ENCODE measurements around the gene PLXND1. TPM values are rescaled to one million over a fixed set of nuclear protein-coding genes. Genes with fewer than 3 reads are reported as not detected.

The PLXND1 gene
- total RNA-seq, 2 donors from 2014 or later = 47.7 to 135 TPM

- Histone ChIP-seq H3K4me1 (peaks cover 53% of the 10 kb centered on the region), H3K36me3 (replicated peaks in 1 of 2; ENCODE audit: insufficient read depth in 1 of 2, low read depth in 2 of 2) (no peaks in the 10 kb centered on the region), H3K9me3 (no peaks in the 10 kb centered on the region), H3K27me3 (no peaks in the 10 kb centered on the region), H3K4me3 (peak overlapping the region; percentile 28 to 46), H3K27ac (peak overlapping the region; percentile 86 to 97 (median 94))
- peak; percentile 55 for ATAC-seq
- DNase-seq = peak; percentile 70 to 78 (median 74)
- 2 to 5% methylated on average over 36 to 38 of the region's 38 CpGs for WGBS, 2 donors
- intact Hi-C loops (cut with DNase I) = loop anchor here (5.0 kb wide), 1 partner anchor 305 kb away; no protein-coding TSS in a partner anchor
- TF ChIP-seq POLR2A (IDR thresholded peaks at IDR 0.05) (peak in 1 of 3 donors; percentile 36), CTCF (IDR thresholded peaks at IDR 0.05) (peak; percentile 51 to 91 (median 90))
Observed at GRCh38 chr3:129627350-129628168, 21.1 kb upstream of the PLXND1 start.

- H3K27ac ChIP-seq = peak overlapping the region; percentile 86 to 97 (median 94)
- H3K4me1 ChIP-seq = peaks cover 53% of the 10 kb centered on the region
- peak; percentile 90 for ATAC-seq
- H3K27me3 ChIP-seq = no peaks in the 10 kb centered on the region
- no peaks in the 10 kb centered on the region for H3K9me3 ChIP-seq
- peak; percentile 91 to 97 (median 94) for DNase-seq
- peak overlapping the region; percentile 28 to 46 for H3K4me3 ChIP-seq
- no peaks in the 10 kb centered on the region for H3K36me3 ChIP-seq (replicated peaks in 1 of 2; ENCODE audit: insufficient read depth in 1 of 2, low read depth in 2 of 2)
- TF ChIP-seq POLR2A (IDR thresholded peaks at IDR 0.05) (peak; percentile 75 to 91 (median 88)), CTCF (IDR thresholded peaks at IDR 0.05) (peak in 3 of 7 experiments; percentile 1 to 23 (median 5))
- 0% methylated on average over 8 to 35 of the region's 49 CpGs for WGBS, 2 donors
- intact Hi-C loops (cut with DNase I) = loop anchor here (5.0 kb wide), 1 partner anchor 305 kb away; no protein-coding TSS in a partner anchor
Observed at GRCh38 chr3:129626744-129627349, 20.4 kb upstream of the PLXND1 start.

GRCh38 chr3:129625072-129625874, 18.8 kb upstream of the PLXND1 start:
- Histone ChIP-seq H3K36me3 (replicated peaks in 1 of 2; ENCODE audit: insufficient read depth in 1 of 2, low read depth in 2 of 2) (no peaks in the 10 kb centered on the region), H3K4me3 (no peak overlapping the region), H3K27me3 (no peaks in the 10 kb centered on the region), H3K9me3 (no peaks in the 10 kb centered on the region), H3K27ac (peak overlapping the region; percentile 25 to 97 (median 94)), H3K4me1 (peaks cover 53% of the 10 kb centered on the region)
- 81 to 90% methylated on average over 8 to 12 of the region's 12 CpGs for WGBS, 2 donors
- ATAC-seq = no peak
- DNase-seq = no peak
- TF ChIP-seq CTCF (IDR thresholded peaks at IDR 0.05) (no peak), POLR2A (IDR thresholded peaks at IDR 0.05) (no peak)
- intact Hi-C loops (cut with DNase I) = loop anchor here (5.0 kb wide), 1 partner anchor 307 kb away; no protein-coding TSS in a partner anchor

GRCh38 chr3:129624347-129625071, 18.0 kb upstream of the PLXND1 start:
- H3K4me3 ChIP-seq = no peak overlapping the region
- intact Hi-C loops (cut with DNase I) = loop anchor here (5.0 kb wide), 1 partner anchor 308 kb away; no protein-coding TSS in a partner anchor
- no peaks in the 10 kb centered on the region for H3K9me3 ChIP-seq
- no peaks in the 10 kb centered on the region for H3K27me3 ChIP-seq
- TF ChIP-seq POLR2A (IDR thresholded peaks at IDR 0.05) (peak in 1 of 3 donors; percentile 15), CTCF (IDR thresholded peaks at IDR 0.05) (no peak)
- peaks cover 53% of the 10 kb centered on the region for H3K4me1 ChIP-seq
- 77 to 89% methylated on average over 9 to 11 of the region's 11 CpGs for WGBS, 2 donors
- H3K36me3 ChIP-seq (replicated peaks in 1 of 2; ENCODE audit: insufficient read depth in 1 of 2, low read depth in 2 of 2) = no peaks in the 10 kb centered on the region
- H3K27ac ChIP-seq = peak overlapping the region in 3 of 4 donors; percentile 25 to 97 (median 96)
- DNase-seq = peak in 2 of 4 donors; percentile 20 to 63
- no peak for ATAC-seq

Measured in body of pancreas (tissue), 4 donors.